Activated effector memory CD4-positive, alpha-beta T cell treated with Interleukin-2 at 50 U/mL for 16 hours (primary cell): ENCODE data around the gene ACADS.

ENCODE experiments used
- DNase-seq: peaks from one replicate; pipeline ENCODE4 v3.0.0-alpha.2; 2020

ACADS gene

GRCh38 chr12:120725659-120726509 is at the start of gene ACADS:
Gene ACADS (plus strand): TSS chr12:120725826. CDS start chr12:120725886, 60 bp downstream.
- DNase-seq = peak; percentile 81

- no peak for DNase-seq
Observed at GRCh38 chr12:120677765-120678473, 47.7 kb upstream of the ACADS start.

- DNase-seq = no peak
Observed at GRCh38 chr12:120678572-120678971, 47.1 kb upstream of the ACADS start.

- DNase-seq = no peak
Observed at GRCh38 chr12:120680165-120680738, 45.4 kb upstream of the ACADS start.

GRCh38 chr12:120684523-120684932 is 41.1 kb upstream of the ACADS start:
- DNase-seq = no peak

GRCh38 chr12:120685522-120685921 is 40.1 kb upstream of the ACADS start:
- no peak for DNase-seq

- DNase-seq = peak; percentile 94
Observed at GRCh38 chr12:120686151-120686689, 39.4 kb upstream of the ACADS start.

- DNase-seq = peak; percentile 99
Observed at GRCh38 chr12:120686690-120687577, 38.7 kb upstream of the ACADS start, which contains the start of gene MLEC. Gene MLEC (plus strand): TSS chr12:120687149. CDS start chr12:120687297, 148 bp downstream.

- DNase-seq = peak; percentile 4
Observed at GRCh38 chr12:120687578-120688289, 37.9 kb upstream of the ACADS start.

- DNase-seq = no peak
Observed at GRCh38 chr12:120688527-120689071, 37.0 kb upstream of the ACADS start.

GRCh38 chr12:120689397-120690082 is 36.1 kb upstream of the ACADS start:
- DNase-seq = no peak

- DNase-seq = no peak
Observed at GRCh38 chr12:120690083-120690450, 35.6 kb upstream of the ACADS start.

- no peak for DNase-seq
Observed at GRCh38 chr12:120690978-120691377, 34.6 kb upstream of the ACADS start.

- DNase-seq = no peak
Observed at GRCh38 chr12:120692524-120693033, 33.0 kb upstream of the ACADS start.

- DNase-seq = no peak
Observed at GRCh38 chr12:120693848-120694247, 31.8 kb upstream of the ACADS start.

GRCh38 chr12:120696626-120697025 is 29.0 kb upstream of the ACADS start:
- no peak for DNase-seq

- DNase-seq = no peak
Observed at GRCh38 chr12:120697344-120697743, 28.3 kb upstream of the ACADS start.

GRCh38 chr12:120698665-120699064 is 27.0 kb upstream of the ACADS start:
- DNase-seq = no peak

GRCh38 chr12:120699553-120699952 is 26.1 kb upstream of the ACADS start:
- no peak for DNase-seq

- DNase-seq = no peak
Observed at GRCh38 chr12:120700886-120701285, 24.7 kb upstream of the ACADS start.
